ENCODE results near the gene MOB2.

Gene MOB2

DNA sequence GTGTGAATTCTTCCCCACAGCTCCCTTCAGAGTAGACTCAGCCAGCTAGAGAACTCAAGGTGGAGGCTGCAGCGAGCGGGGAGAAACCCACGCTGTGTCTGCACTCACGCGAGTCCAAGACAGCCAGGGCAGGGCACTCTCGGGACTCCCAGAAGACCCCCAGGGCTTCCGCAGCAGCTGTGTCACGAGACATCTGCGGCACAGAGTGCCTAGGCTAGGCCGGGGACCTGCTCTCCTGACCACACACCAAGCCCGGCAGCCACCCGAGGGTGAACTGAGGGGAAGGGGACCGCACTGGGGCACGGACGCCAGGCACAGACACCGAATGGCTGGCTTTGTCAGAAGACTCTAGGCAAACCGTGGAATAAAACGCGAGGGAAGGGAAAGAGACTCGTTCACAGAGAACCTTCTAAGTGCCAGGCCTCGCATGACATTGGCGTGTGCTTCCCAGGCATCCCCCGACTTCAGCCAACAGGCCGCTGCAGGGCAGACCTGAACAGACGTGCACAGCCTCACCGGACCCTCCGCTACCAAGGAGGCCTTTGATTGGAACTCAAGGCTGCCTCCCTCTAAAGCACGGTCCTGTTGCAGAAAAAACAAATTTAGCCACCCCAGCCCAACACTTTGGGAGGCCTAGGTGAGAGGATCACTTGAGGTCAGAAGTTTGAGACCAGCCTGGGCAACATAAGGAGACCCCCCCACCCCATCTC, 18.2 kb upstream of the MOB2 start:
- Histone ChIP-seq H3K27ac (ENCODE audit: low read length) (no peak overlapping the region), H3K9me3 (ENCODE audit: insufficient read depth, low read length) (no peaks in the 10 kb centered on the region), H2AFZ (ENCODE audit: low read depth, low read length) (no peak overlapping the region), H3K36me3 (replicated peaks; ENCODE audit: low read depth, low read length) (peaks cover 5% of the 10 kb centered on the region), H3K9ac (ENCODE audit: low read length) (no peak overlapping the region), H3K4me2 (ENCODE audit: low read length) (no peak overlapping the region), H4K20me1 (ENCODE audit: insufficient read depth, low read length) (peaks cover 78% of the 10 kb centered on the region), H3K79me2 (ENCODE audit: low read length) (peaks cover 12% of the 10 kb centered on the region), H3K27me3 (ENCODE audit: low read depth, low read length) (no peaks in the 10 kb centered on the region), H3K4me1 (ENCODE audit: low read length) (no peaks in the 10 kb centered on the region), H3K4me3 (ENCODE audit: low read length) (no peak overlapping the region)
- TF ChIP-seq EZH2phosphoT487 (IDR thresholded peaks at IDR 0.05; ENCODE audit: low read depth), result no peak
- TF ChIP-seq, protein P1, sequence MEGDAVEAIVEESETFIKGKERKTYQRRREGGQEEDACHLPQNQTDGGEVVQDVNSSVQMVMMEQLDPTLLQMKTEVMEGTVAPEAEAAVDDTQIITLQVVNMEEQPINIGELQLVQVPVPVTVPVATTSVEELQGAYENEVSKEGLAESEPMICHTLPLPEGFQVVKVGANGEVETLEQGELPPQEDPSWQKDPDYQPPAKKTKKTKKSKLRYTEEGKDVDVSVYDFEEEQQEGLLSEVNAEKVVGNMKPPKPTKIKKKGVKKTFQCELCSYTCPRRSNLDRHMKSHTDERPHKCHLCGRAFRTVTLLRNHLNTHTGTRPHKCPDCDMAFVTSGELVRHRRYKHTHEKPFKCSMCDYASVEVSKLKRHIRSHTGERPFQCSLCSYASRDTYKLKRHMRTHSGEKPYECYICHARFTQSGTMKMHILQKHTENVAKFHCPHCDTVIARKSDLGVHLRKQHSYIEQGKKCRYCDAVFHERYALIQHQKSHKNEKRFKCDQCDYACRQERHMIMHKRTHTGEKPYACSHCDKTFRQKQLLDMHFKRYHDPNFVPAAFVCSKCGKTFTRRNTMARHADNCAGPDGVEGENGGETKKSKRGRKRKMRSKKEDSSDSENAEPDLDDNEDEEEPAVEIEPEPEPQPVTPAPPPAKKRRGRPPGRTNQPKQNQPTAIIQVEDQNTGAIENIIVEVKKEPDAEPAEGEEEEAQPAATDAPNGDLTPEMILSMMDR (IDR thresholded peaks at IDR 0.05; ENCODE audit: low read depth, low read length), result no peak

DNA sequence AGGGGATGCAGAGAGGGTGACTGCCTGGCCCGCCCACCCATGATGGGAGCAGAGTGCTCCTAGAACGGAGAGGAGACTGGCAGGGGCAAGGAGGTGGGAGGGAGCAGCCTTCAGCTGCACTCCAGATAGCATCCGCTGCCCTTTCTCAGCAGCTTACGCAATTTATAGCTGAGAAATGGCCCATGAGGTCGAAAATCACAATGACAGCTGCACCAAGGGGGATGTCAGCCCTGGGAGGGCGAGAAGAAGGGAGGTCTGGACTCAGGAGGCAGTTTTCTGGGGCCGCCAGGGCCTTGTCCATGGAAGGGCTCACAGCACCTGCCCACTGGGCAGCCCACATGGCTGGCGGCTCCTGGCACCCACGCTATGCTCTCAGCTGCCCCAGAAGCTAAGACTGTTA, 17.6 kb upstream of the MOB2 start:
- Histone ChIP-seq H3K27ac (ENCODE audit: low read length) (no peak overlapping the region), H2AFZ (ENCODE audit: low read depth, low read length) (no peak overlapping the region), H3K9ac (ENCODE audit: low read length) (no peak overlapping the region), H3K36me3 (replicated peaks; ENCODE audit: low read depth, low read length) (peaks cover 6% of the 10 kb centered on the region), H3K4me1 (ENCODE audit: low read length) (no peaks in the 10 kb centered on the region), H3K4me2 (ENCODE audit: low read length) (no peak overlapping the region), H3K9me3 (ENCODE audit: insufficient read depth, low read length) (no peaks in the 10 kb centered on the region), H4K20me1 (ENCODE audit: insufficient read depth, low read length) (peaks cover 77% of the 10 kb centered on the region), H3K4me3 (ENCODE audit: low read length) (no peak overlapping the region), H3K27me3 (ENCODE audit: low read depth, low read length) (no peaks in the 10 kb centered on the region), H3K79me2 (ENCODE audit: low read length) (peaks cover 18% of the 10 kb centered on the region)
- TF ChIP-seq EZH2phosphoT487 (IDR thresholded peaks at IDR 0.05; ENCODE audit: low read depth), result no peak

- TF ChIP-seq, protein P1 (IDR thresholded peaks at IDR 0.05; ENCODE audit: low read depth, low read length), result no peak
- no peak for TF ChIP-seq EZH2phosphoT487 (IDR thresholded peaks at IDR 0.05; ENCODE audit: low read depth)
- H3K36me3 ChIP-seq (replicated peaks; ENCODE audit: low read depth, low read length), result peaks cover 6% of the 10 kb centered on the region
- H3K79me2 ChIP-seq (ENCODE audit: low read length), result peaks cover 22% of the 10 kb centered on the region
- H4K20me1 ChIP-seq (ENCODE audit: insufficient read depth, low read length), result peaks cover 77% of the 10 kb centered on the region
- H2AFZ ChIP-seq (ENCODE audit: low read depth, low read length), result no peak overlapping the region
- H3K4me3 ChIP-seq (ENCODE audit: low read length), result no peak overlapping the region
- H3K27ac ChIP-seq (ENCODE audit: low read length), result no peak overlapping the region
- H3K27me3 ChIP-seq (ENCODE audit: low read depth, low read length), result no peaks in the 10 kb centered on the region
- H3K9ac ChIP-seq (ENCODE audit: low read length), result no peak overlapping the region
- no peaks in the 10 kb centered on the region for H3K4me1 ChIP-seq (ENCODE audit: low read length)
- no peaks in the 10 kb centered on the region for H3K9me3 ChIP-seq (ENCODE audit: insufficient read depth, low read length)
- H3K4me2 ChIP-seq (ENCODE audit: low read length), result no peak overlapping the region
Measured at GRCh38 chr11:1503708-1504104, 17.1 kb upstream of the MOB2 start.

DNA sequence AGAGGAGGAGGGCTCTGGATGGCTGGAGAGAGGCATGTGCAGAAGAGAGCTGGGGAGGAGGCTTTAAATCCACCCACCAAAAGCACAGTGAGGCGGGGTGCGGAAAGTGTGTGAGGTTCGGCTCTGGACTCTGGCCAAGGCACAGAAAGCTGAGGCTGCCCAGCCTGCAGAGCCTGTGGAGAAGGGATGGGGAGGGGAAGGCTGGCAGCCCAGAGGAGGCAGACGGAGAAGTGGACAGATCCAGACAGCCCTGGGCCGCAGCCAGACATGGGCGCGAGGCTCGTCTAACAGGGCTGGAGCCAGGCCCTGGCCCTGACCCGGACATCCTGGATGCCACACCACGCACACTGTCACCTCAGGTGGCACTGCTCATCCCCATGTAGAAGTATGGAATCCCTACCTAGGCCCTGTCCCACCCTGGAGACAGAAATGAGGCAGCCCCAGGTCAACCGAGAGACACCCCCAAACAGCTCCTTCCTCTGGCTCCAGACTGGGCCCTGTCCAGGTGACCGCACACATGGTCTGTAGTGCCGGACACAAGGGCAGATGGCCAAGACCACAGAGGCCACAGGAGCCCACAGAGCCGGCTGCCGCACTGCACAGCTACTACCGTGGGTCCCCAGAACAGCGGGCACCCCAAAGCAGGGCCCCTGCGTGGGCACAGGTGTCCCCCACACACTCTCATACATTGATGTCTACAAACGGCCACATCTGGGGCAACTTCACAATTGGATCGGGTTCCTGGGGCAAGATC, 16.6 kb upstream of the MOB2 start:
- H3K27ac ChIP-seq (ENCODE audit: low read length), result no peak overlapping the region
- H3K27me3 ChIP-seq (ENCODE audit: low read depth, low read length), result no peaks in the 10 kb centered on the region
- H2AFZ ChIP-seq (ENCODE audit: low read depth, low read length), result no peak overlapping the region
- no peak overlapping the region for H3K4me3 ChIP-seq (ENCODE audit: low read length)
- H4K20me1 ChIP-seq (ENCODE audit: insufficient read depth, low read length), result peaks cover 79% of the 10 kb centered on the region
- H3K36me3 ChIP-seq (replicated peaks; ENCODE audit: low read depth, low read length), result peaks cover 10% of the 10 kb centered on the region
- peaks cover 27% of the 10 kb centered on the region for H3K79me2 ChIP-seq (ENCODE audit: low read length)
- H3K9ac ChIP-seq (ENCODE audit: low read length), result no peak overlapping the region
- no peaks in the 10 kb centered on the region for H3K9me3 ChIP-seq (ENCODE audit: insufficient read depth, low read length)
- peaks cover 5% of the 10 kb centered on the region for H3K4me1 ChIP-seq (ENCODE audit: low read length)
- no peak for TF ChIP-seq EZH2phosphoT487 (IDR thresholded peaks at IDR 0.05; ENCODE audit: low read depth)
- TF ChIP-seq, protein P1 (IDR thresholded peaks at IDR 0.05; ENCODE audit: low read depth, low read length), result no peak
- no peak overlapping the region for H3K4me2 ChIP-seq (ENCODE audit: low read length)

All from OCI-LY3 (cell line).